Measurements from ENCODE around the gene SPATA20. TPM values are rescaled to one million over a fixed set of nuclear protein-coding genes. Genes with fewer than 3 reads are reported as not detected.
A peak's percentile ranks its signal among the peaks of the same experiment; 100 is the strongest.

Gene SPATA20
- total RNA-seq, 1 donor from 2014 or later, result 58.1 TPM

GRCh38 chr17:50596191-50597037, 49.4 kb downstream of the SPATA20 start:
- no peaks in the 10 kb centered on the region for H3K4me1 Mint-ChIP-seq (ENCODE audit: unreplicated experiment)
- no peak overlapping the region for H3K4me3 Mint-ChIP-seq (ENCODE audit: unreplicated experiment)
- TF ChIP-seq, protein P1, sequence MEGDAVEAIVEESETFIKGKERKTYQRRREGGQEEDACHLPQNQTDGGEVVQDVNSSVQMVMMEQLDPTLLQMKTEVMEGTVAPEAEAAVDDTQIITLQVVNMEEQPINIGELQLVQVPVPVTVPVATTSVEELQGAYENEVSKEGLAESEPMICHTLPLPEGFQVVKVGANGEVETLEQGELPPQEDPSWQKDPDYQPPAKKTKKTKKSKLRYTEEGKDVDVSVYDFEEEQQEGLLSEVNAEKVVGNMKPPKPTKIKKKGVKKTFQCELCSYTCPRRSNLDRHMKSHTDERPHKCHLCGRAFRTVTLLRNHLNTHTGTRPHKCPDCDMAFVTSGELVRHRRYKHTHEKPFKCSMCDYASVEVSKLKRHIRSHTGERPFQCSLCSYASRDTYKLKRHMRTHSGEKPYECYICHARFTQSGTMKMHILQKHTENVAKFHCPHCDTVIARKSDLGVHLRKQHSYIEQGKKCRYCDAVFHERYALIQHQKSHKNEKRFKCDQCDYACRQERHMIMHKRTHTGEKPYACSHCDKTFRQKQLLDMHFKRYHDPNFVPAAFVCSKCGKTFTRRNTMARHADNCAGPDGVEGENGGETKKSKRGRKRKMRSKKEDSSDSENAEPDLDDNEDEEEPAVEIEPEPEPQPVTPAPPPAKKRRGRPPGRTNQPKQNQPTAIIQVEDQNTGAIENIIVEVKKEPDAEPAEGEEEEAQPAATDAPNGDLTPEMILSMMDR (IDR thresholded peaks at IDR 0.05), result peak; percentile 21
- H3K27ac Mint-ChIP-seq (ENCODE audit: unreplicated experiment), result no peak overlapping the region
- H3K27me3 Mint-ChIP-seq (ENCODE audit: unreplicated experiment), result peaks cover 2% of the 10 kb centered on the region
- DNase-seq (ENCODE audit: extremely low spot score, unreplicated experiment), result no peak
- H3K36me3 Mint-ChIP-seq (ENCODE audit: unreplicated experiment), result no peaks in the 10 kb centered on the region
- H3K9me3 Mint-ChIP-seq (ENCODE audit: unreplicated experiment), result no peaks in the 10 kb centered on the region

DNA sequence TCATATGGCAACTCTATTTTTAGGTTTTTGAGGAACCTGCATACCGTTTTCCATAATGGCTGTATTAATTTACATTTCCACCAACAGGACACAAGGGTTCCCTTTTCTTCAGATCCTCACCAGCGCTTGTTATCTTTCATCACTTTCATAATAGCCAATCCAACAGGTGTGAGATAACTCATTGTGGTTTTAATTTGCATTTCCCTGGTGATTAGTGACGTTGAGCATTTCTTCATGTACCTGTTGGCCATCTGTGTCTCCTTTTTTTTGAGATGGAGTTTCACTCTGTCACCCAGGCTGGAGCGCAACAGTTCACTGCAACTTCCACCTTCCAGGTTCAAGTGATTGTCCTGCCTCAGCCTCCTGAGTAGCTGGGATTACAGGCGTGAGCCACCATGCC, 51.5 kb downstream of the SPATA20 start:
- TF ChIP-seq, protein P1 (IDR thresholded peaks at IDR 0.05), result no peak
- no peaks in the 10 kb centered on the region for H3K4me1 Mint-ChIP-seq (ENCODE audit: unreplicated experiment)

GRCh38 chr17:50599606-50600005, 52.6 kb downstream of the SPATA20 start:
- H3K4me3 Mint-ChIP-seq (ENCODE audit: unreplicated experiment), result no peak overlapping the region
- H3K27ac Mint-ChIP-seq (ENCODE audit: unreplicated experiment), result no peak overlapping the region
- no peaks in the 10 kb centered on the region for H3K9me3 Mint-ChIP-seq (ENCODE audit: unreplicated experiment)
- peaks cover 19% of the 10 kb centered on the region for H3K27me3 Mint-ChIP-seq (ENCODE audit: unreplicated experiment)
- no peaks in the 10 kb centered on the region for H3K36me3 Mint-ChIP-seq (ENCODE audit: unreplicated experiment)
- H3K4me1 Mint-ChIP-seq (ENCODE audit: unreplicated experiment), result peaks cover 2% of the 10 kb centered on the region
- TF ChIP-seq, protein P1 (IDR thresholded peaks at IDR 0.05), result no peak
- no peak for DNase-seq (ENCODE audit: extremely low spot score, unreplicated experiment)

More for the DNA sequence above, 51.5 kb downstream of the SPATA20 start:
- no peaks in the 10 kb centered on the region for H3K36me3 Mint-ChIP-seq (ENCODE audit: unreplicated experiment)
- peaks cover 17% of the 10 kb centered on the region for H3K27me3 Mint-ChIP-seq (ENCODE audit: unreplicated experiment)
- no peak overlapping the region for H3K27ac Mint-ChIP-seq (ENCODE audit: unreplicated experiment)
- H3K9me3 Mint-ChIP-seq (ENCODE audit: unreplicated experiment), result no peaks in the 10 kb centered on the region
- DNase-seq (ENCODE audit: extremely low spot score, unreplicated experiment), result no peak
- no peak overlapping the region for H3K4me3 Mint-ChIP-seq (ENCODE audit: unreplicated experiment)

DNA sequence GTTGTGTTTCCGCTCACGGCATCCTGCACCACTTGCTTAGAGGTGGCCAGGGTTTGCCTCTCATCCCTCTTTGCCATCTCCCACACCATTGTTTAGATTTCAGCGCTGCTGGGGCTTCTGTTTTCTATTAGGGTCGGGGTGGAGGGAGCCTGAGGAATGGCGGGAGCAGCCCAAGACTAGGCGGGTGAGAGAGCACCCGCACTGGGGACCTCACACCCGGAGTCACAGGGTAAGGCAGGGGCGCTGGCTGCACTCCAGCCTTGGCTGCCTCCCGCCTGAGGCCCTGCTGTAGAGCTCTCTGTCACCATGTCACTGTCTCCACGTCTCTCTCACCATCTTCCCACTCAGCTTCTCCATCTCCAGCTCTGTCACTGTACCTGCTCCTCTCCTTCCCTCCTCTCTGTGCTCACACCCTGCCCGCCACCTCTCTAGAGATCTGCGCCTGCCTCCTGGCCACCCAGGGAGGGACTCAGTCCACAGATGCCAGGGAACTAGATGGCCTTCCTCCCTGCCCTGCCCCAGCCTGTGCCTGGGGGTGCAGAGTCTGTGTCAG, 54.9 kb downstream of the SPATA20 start:
- TF ChIP-seq, protein P1 (IDR thresholded peaks at IDR 0.05), result no peak
- no peaks in the 10 kb centered on the region for H3K36me3 Mint-ChIP-seq (ENCODE audit: unreplicated experiment)
- no peak overlapping the region for H3K4me3 Mint-ChIP-seq (ENCODE audit: unreplicated experiment)
- H3K9me3 Mint-ChIP-seq (ENCODE audit: unreplicated experiment), result no peaks in the 10 kb centered on the region
- H3K4me1 Mint-ChIP-seq (ENCODE audit: unreplicated experiment), result peaks cover 6% of the 10 kb centered on the region
- DNase-seq (ENCODE audit: extremely low spot score, unreplicated experiment), result no peak
- H3K27me3 Mint-ChIP-seq (ENCODE audit: unreplicated experiment), result peaks cover 21% of the 10 kb centered on the region
- no peak overlapping the region for H3K27ac Mint-ChIP-seq (ENCODE audit: unreplicated experiment)

GRCh38 chr17:50602836-50603235, 55.9 kb downstream of the SPATA20 start:
- TF ChIP-seq, protein P1 (IDR thresholded peaks at IDR 0.05), result no peak
- no peak for DNase-seq (ENCODE audit: extremely low spot score, unreplicated experiment)
- H3K27ac Mint-ChIP-seq (ENCODE audit: unreplicated experiment), result no peak overlapping the region
- H3K36me3 Mint-ChIP-seq (ENCODE audit: unreplicated experiment), result no peaks in the 10 kb centered on the region
- H3K4me1 Mint-ChIP-seq (ENCODE audit: unreplicated experiment), result peaks cover 6% of the 10 kb centered on the region
- peaks cover 26% of the 10 kb centered on the region for H3K27me3 Mint-ChIP-seq (ENCODE audit: unreplicated experiment)
- no peak overlapping the region for H3K4me3 Mint-ChIP-seq (ENCODE audit: unreplicated experiment)
- no peaks in the 10 kb centered on the region for H3K9me3 Mint-ChIP-seq (ENCODE audit: unreplicated experiment)
